Activated CD8-positive, alpha-beta memory T cell treated with anti-CD3 and anti-CD28 coated beads for 24 hours (primary cell): ENCODE results near the gene CTNNA3.

Experiments used
- DNase-seq: peaks from one replicate; pipeline ENCODE4 v3.0.0-alpha.2; 2020

The CTNNA3 gene

DNA sequence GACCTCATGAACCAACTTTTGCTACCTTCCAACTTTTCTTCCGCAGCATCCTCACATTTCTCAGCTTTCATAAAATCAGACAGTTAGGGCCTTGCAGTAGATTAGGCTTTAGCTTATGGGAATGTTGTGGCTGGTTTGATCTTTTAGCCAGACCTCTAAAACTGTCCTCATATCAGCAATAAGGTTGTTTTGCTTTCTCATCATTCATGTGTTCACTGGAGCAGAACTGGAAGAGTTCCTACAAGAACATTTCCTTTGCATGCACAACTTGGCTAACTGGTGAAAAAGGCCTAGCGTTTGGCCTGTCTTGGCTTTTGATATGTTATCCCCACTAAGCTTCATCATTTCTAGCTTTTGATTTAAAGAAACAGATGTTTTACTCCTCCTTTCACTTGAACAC, 900.1 kb downstream of the CTNNA3 start:
- DNase-seq = no peak

DNA sequence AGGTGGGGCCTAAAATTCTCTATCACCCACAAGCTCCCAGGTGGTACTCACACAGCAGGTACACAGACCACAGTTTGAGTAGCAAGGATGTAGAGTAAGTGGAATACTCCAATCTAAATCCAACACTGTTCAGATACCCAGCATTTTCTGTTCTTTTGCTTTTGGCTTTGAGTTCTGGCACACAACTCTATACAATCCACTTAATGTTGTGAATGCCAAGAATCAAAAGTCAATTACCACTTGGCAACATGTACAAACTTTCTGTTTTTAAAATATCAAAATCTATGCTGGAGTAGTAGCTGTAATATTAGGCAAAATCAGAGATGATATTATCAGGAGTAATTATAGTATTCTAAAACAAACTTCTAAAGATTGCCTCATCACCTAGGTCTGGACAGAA, 903.6 kb downstream of the CTNNA3 start:
- no peak for DNase-seq

DNA sequence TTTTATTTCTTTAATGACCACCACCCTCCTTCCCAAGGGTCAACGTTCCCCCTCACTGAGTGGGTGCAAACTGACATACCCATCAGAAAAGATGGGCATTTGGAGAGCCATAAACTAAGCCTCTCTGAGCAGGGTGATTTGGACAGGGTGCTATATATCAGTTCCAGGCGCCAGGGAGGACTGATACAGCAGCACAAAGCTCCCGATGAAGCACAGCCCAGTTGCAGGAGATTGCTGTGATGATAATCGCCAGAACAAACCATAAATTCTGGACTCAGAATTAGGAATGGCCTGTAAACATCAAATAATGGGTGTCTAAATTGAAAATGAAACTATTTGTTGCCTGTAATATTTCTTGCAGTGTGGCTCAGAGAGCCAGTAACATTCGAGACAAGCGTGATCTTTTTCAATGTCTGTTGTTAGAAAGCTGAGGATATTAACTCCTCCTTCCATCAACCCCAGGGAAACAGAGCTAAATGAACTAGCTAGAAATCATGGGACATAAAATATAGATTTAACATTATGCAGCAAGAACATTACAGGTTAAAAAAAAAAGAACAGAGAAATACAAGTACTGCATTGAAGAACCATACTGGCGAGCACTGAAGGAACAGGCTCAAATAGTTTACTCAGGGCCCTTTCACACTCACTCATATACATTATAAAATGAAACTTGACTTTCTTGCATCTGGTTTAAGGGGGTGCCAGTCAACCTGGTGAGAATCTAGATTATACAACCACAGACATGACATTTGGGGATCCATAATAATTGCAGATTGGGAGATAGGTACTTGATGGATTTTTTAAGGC, 907.6 kb downstream of the CTNNA3 start:
- DNase-seq = no peak

DNA sequence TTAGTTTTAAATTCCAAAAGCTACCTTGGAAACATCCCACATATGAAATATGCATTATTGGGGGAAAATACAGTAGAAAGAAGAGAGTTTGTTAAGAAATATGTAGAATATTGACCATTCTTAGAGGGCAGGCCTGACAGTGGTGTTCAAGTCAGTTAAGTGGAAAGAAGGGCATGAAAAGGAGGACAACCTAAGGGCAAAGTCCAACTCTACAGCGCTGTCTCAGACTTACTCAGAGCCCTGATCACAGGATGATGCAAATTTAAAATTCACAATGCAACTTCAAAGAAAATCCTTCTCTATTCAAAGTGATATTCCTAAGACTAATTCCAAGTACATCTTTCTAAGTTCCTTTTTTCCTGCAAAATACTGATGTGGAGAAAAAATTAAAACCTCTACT, 909.3 kb downstream of the CTNNA3 start:
- DNase-seq = no peak

DNA sequence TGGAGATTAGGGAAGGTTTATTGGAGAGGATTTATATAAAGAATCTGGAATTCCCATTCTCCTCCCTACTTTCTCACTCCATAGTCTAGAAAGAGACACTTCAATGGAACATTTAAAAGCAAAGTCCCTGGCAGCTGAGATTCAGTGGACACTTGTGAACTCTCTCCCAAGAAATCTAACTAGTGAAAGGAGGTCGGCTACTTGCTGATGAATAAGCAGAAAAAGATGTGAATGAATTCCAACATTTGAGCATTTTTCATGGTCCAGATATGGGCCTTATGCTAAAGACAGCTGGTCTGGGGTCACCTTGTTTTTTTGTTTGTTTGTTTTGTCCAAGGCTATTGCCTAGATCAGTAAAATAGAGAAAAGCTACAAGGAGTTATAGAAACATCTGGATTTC, 911.2 kb downstream of the CTNNA3 start:
- DNase-seq = no peak

DNA sequence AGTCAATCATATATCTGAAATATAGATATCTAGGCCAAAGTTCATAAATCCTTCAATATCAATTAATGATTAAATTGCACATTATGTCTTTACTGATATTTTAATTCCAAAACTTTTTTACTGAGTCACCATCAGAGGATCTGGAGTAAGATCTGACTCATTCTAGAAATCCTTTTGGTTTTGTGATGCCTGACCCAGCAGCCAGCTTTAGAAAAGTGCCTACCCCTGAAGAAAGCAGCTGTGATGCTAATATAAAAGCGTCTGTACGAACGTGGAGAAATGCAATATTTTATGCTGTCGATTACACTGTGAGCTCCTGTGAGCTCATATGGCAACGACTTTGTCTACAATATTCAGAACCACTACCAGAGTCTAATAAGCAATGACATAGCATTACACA, 912.7 kb downstream of the CTNNA3 start:
- DNase-seq = no peak

DNA sequence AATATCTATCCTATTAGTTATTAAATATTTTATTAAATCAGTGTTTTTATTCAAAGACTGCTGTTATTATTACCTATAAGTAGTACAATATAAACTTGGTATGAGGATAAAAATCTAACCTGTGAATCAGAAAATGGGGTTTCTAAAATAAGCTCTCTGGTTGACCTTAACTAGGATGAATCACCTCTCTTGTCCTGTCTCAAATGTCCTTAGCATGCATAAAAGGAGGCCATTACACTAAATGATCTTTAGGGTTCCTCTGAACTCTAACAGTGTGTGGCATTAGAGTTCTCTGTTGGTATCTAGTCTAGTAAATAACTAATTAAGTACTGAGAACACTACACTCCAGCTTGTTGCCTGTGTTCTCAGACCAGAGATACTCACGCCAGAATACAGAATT, 913.2 kb downstream of the CTNNA3 start:
- no peak for DNase-seq

DNA sequence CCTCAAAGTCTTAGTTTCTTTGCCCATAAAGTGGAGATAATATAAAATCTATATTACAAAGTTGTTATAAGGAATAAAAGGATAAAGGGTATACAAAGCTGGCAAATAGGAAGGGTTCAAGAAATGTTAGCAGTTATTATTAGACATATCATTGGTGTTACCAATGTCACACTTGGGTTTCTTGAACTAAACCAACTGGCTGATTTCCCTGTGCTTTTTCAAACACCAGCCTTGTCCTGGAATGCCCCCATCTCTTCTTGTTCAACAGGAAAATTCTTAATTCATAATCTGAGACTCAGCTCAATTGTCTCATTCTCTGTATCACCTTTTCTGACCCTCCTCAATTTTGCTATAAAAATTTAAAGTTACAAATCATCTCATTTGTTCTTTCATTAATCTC, 913.9 kb downstream of the CTNNA3 start:
- DNase-seq = no peak

DNA sequence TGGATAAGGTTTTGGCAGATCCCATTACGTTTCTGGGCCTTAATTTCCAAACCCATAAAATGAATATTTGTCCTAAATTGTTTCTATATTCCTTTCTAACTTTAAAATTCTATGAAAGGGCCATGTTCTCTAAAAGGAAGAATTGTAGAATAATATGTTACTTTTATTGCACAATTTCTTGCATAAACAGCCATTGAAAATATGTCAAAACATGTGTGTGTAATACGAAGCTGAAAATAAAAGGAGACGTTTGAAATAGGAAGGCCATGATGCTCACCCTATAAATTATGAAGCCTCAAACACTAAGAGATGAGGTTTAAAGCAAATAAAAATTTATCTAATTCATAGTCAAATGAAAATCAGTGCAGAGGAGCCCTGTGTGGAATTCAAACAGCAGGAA, 915.2 kb downstream of the CTNNA3 start:
- DNase-seq = no peak

DNA sequence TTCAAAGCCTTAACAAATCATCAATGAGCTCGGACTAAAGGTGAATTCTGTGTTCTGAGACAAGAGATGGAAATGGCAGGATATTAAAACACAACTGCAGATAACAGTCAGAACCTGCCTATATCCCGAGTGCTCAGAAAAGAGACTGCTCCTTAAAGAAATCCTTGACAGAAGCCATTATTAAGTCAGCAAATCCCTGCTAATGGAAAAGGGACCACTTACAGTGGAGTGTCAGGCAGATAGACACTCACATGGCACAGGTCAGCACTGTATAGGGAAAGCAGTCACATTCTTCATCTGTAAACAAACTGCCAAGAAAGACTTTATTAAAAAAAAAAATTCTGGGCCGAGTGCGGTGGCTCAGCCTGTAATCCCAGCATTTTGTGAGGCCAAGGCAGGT, 917.6 kb downstream of the CTNNA3 start:
- DNase-seq = no peak

DNA sequence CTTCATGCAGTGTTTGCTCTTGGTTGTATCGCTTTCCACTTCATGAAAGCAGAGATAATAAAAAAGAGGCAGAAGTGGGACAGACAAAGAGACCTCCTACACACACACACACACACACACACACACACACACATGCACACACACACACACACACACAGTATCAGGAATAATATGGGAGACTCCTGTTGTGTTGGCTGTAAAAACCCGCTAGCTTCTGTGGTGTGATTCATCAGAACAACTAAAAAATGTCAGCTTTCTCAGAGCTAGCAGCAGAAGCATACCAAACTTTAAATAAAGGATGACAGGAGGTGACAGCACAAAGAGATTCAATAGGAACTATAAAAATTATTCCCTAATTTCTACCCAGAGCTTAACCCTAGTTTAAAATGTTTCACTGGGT, 918.3 kb downstream of the CTNNA3 start:
- no peak for DNase-seq

DNA sequence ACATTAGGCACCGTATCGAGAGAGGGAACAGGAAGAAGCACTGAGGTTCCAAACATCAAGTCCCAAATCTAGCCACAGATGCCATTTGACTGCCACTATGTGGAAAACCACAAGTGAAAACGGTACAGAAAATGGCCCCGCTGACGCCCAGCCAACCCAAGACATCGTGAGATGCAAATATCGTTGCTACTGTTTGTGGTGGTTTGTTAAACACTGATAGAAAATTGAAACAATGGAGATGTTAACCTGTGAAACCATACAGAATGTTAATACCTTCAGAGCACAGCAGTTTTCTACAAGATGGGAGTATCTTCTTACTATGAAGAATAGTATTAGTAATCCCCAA, 922.5 kb downstream of the CTNNA3 start:
- DNase-seq = no peak

DNA sequence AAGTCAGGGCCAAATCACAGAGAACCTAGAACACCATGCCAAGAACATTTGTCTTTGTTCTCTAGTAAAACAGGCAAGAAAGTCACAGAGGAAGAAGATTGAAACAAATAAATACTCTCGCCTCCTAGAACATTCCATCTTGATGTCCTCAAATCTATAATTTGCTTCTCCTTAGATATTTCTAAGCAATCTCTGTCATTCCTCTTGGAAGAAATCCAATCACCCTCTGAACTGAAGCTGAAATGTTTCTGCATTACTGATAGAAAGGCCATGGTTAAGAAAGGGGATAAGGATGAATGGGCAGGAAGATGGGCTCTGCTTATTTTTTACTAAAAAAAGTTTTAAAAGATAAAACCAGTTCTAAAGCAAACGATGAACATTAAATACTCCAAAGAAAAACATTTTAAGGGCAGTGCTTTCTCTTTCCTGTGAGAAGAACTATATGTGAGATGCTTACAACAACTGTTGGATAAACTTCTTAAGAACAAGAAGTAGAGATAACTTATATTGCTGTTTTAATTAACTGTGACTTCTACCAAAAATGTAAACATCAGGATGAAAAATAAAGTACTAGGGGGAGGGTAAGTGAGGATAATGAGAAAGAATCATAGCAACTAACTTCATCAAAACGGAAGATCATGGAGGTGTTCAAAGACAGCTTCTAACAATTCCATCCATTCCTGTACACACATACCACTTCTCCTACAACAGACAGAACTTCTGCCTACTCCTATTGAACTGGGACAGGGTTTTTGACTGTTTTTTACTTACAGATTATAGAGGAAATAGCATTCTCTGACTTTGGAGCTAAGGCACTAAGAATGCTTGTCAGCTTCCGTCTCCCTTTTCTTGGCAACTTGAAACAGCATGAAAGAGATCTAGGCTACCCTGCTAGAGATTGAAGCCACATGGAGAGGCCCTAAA, 923.2 kb downstream of the CTNNA3 start:
- no peak for DNase-seq

DNA sequence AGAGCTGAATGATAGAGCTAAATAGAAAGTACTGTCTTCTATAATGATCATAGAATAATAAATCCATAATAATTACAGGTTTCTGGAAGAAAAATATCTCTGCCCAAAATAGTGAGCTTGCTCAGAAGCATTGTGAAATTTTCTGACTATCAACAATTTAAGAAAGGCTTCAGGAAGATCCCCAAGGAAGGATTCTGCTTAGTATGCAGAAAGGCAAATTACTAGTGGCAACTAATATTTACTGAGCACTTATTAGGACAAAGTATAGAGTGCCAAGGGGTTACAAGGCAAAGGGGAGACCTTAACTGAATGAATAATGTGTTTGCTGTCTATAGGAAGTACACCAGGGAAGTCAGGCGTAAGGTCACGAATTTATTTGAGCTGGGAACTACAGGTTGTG, 928.3 kb downstream of the CTNNA3 start:
- no peak for DNase-seq

DNA sequence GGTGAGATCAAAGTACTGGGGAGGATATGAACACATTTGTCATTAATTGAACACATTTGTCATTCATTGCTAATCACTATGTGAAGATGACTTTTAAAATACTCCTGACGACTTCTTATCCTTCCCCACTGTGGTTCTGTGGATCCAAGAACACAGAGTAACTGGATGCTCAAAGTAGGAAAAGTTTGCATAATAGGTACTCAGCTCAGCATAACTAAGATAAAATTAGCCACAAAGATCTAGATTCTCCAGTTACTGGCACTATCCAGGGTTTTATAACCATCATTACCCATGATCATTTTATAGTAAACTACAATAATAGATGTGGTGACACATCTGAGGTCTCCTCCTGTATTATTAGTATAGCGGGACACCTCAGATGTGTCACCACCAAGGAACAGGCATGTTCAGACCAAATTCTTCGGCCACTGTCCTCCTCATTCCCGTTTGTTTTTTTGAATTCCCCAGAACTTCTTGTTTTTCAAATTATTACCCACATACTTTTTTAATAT, 933.7 kb downstream of the CTNNA3 start:
- DNase-seq = no peak

DNA sequence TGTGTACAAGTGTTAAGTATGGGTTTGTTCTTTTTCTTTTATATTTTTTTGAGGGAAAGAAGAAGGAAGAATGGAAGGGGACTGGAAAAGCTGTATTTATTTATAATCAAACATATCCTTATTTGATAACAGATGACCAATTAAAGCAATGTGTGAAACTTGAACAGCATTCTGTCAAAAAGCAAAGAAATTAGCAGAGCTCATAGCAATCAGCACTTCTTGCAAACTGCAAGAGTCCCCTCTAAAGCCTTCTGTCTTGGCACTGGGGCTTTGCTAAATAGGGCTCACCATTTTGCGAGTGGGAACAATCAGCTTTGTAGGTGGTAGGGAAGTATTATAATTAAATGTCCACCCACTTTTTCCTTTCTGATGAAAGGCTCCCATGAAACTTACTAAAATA, 935.1 kb downstream of the CTNNA3 start:
- no peak for DNase-seq

DNA sequence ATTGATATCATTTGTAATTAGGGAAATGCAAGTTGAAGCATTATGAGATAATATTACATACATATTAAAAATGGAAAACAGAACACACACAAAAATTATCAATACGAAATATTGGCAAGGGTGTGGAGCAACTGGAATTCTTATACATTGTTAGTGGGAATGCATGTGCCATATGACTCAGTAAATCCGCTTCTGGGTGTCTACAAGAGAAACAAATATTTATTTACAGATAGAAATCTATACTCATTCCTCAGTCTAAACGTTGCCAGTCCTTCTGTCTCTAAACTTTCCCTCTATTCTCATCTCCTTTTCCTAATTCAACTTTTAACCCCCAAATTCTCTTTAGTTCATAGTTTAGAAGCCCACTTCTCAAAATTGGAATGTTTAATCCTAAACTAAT, 940.5 kb downstream of the CTNNA3 start:
- no peak for DNase-seq

DNA sequence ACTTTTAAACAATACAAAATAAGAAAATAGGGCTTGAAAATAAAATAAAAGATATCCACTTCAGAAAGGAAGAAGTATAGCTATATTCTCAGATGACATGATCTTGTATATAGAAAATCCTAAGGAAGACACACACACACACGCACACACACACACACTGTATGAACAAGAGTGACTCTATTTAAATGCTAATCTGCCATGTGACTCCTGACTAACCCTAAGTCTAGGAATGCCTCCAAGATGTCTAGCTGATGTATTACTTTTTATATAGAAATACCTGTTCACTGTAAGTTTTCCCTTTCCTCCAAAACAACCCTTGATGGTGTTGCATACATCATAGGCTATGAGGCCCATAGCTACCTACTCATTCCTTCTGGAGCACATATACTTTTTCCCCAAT, 943.3 kb downstream of the CTNNA3 start:
- no peak for DNase-seq

DNA sequence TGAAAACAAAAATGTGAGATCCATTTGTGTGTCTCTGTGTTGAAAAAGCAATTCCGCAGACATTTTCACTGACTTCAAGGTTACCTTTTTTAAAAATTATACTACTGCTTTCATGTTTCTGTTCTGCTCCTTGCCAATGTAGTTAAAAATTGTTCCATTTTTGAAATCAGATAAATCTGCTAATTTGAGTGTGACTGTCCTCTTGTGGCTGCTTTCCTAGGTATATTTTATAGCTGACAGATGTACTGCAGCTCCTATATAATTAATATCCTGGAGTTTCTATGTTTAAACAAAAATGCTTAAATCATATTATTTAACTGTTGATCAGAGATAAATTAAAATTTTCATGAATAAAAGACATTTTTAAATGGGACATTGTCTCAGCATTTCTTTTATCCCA, 947.8 kb downstream of the CTNNA3 start:
- no peak for DNase-seq

DNA sequence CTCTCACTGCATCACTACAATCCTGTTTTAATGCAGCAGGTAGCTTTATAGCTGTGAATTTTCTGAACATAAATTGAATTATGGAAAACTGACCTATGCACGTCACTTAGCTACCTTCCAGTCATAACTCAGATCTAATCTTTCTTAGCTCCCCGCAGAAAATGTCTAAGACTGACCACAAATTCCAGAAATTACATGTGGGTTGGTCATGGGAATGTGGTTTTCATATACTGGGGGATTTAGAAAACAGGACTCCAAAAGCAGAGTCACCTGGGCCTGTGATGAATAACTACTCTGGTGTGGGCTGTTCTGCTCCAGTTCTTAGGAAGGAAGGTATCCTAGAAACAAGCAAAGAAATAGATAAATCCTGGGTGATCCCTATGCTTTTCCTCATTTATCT, 948.5 kb downstream of the CTNNA3 start:
- DNase-seq = no peak

DNA sequence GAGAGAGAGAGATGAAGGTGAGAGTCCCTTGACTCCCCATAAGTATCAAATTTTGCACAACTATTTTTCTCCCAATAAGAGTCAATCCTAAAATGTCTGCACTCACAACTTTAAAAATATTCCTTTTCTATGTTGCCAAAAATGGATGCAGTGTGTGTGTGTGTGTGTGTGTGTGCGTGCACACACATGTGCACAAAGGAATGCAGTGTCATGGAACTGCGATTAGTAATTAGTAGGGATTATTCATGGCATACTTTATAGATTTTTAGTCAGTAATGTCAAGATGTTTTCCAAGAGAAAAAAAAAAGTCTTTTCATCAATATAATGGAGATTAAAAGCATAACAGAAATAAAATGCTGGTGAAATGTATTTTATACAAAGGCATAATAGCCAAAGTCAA, 949.3 kb downstream of the CTNNA3 start:
- DNase-seq = no peak

DNA sequence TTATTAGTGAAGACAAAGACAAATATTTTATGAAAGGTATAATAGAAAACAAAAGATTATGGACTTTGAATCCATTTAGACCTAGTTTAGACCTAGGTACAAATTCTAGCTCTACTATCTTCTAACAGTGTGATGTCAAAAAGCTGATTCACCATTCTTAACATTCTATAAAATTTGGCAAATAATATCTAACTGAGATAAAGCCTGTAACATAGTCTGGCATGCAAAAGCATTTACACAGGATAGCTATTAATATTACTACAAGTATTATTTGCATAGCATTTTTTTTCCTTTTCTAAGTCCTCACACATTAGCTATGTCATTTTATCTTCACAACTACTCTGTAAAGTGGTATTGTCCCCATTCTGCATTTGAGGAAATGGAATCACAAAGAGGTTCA, 949.7 kb downstream of the CTNNA3 start:
- DNase-seq = no peak

DNA sequence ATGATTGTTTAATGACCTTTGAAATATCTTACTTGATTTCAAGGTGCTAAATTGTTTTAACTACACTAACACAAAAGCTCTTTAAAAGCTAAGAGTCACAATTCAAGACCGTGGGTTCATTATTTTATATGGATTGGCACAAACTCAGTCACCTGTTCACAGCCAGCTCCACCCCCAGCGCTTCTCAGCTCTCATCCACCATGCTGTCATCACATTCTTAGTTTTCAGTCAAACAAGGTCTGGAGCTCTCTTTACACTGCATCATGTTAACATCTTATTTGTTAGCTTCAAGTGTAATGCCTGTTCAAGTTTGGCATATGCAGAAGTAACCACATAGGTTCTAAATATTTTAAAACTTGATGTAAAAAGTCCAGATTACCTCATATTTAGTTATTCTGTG, 951.1 kb downstream of the CTNNA3 start:
- no peak for DNase-seq

DNA sequence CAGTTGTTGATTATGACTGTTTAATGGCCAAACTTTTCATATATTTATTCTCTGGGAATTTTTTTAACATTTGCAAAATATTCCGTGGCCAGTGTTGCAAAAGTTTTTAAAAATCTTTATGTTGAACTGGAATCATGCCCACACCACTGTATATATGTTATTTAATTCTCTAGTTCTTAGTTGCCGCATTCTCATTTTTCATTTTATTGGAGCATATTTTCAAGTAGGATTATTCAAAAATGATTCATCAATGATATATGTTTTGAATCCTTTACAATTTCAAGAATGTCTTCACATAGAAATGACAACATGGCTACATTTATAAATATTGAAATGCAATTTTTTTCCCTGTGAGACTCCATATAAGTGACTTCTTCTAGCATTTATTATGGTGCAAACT, 958.8 kb downstream of the CTNNA3 start:
- DNase-seq = no peak
